Endothelial cell of hepatic sinusoid (primary cell): ENCODE measurements around the gene PTCH1.

Source experiments
- in situ Hi-C: cut with HindIII; loops from 2 replicates; pipeline ENCODE4 v1.10.0; 2017; ENCODE audit warnings: low sequenced_read_pairs

Gene PTCH1

DNA sequence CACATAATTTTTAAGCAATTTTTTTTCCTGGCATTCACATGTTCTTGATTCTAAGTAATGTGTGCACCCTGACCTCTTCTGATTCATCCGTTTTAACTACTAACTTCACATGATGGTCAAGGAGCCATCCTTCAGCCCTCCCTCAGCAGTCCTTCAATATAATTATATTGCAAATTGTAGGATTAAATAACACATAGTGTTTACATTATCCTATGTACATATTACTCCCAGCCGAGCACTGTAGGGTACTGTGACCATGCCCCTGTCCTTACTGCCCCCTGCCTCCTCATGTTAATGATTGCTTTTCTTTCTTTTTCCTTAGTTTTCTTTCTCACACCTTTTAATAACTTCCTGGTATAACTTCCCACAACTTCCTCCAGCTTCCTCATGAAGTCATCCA, 103.0 kb downstream of the PTCH1 start:
- in situ Hi-C loops: no loop called here

DNA sequence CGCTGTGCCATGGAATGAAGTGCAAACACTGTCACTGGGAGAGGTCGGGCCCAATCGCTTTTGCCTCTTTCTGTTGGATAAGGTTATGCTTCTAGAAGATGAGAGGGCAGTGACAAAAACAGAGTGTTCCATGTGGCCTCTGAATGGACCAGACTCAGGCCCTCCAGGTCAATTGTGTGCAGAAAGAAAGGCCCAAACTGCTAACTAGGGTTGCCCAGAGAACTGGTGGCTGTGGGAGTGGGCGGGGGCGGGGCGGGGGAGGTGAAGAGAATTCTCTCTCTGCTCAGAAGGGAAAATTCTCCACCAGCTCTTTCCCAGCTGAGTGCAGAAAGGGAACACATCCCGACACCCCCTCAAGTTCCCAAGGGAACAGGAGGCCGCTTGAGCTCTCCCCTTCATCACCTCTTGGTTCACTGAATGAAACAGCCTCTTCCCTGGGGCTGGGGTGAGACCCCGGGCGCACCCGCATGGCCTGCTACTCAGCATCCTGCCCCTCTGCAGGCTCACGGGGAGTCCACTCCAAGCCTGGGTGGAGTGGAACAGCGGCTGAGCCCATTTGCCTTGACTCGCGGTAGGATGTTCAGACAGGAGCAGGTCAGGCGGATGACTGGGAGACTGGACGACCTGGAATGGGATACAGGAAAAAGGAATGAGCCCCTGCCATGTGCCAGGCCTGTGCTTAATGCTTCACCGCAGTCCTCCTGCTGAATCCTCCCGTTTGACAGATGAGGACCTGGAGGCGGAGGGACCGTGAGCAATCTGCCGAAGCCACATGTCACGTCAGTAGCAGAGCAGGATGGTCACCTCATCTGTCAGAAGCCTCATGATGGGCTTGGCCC, 105.5 kb downstream of the PTCH1 start:
- in situ Hi-C loops: no loop called here

DNA sequence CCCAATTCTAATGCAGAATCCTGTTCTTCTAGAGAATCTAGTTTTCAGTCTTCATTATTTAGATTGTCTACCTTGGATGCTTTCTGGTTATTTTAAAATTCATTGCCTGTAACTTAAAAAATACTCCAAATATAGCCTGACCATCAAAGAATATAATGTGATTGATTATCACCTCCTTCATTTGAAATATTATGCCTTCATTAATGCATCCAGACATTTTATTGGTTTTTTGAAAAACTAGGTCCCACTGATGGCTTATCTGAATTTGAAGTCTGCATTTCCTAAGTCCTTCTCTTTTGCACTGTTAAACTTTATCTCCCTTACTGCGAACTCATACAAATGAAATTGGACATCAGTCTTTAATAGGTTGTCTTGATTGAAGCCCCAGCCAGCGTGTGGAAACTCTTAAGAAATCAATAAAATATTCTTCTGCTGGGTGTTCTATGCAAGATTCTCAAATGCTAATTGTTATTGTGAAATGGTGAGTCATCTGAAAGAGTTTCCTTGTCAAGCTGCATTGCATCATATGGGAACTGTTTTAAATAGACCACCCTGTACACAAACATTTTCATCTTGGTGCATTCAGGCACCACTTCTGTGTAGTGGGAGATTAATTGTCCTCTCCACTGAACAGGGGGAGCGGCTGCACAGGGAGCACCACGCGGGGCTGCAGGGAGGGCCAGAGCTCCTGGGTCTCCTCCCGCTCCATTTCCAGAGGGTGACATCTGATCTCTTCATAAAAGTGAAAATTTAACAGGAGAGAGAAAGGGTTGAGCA, 106.9 kb downstream of the PTCH1 start:
- in situ Hi-C loops: no loop called here

DNA sequence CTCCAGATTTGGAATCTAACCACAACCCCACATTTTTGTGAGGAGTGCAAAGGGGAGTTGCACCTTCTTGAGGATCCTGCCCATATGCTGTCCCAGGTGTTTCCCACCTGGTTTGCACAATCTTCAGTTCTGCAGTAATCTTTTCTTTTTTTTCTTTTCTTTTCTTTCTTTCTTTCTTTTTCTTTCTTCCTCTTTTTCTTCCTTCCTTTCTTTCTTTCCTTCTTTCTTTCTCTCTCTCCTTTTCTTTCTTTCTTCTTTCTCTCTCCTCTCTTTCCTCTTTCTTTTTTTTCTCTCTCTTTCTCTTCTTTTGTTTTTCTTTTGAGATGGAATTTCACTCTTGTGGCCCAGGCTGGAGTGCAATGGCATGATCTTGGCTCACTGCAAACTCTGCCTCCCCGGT, 109.2 kb downstream of the PTCH1 start:
- in situ Hi-C loops: no loop called here

DNA sequence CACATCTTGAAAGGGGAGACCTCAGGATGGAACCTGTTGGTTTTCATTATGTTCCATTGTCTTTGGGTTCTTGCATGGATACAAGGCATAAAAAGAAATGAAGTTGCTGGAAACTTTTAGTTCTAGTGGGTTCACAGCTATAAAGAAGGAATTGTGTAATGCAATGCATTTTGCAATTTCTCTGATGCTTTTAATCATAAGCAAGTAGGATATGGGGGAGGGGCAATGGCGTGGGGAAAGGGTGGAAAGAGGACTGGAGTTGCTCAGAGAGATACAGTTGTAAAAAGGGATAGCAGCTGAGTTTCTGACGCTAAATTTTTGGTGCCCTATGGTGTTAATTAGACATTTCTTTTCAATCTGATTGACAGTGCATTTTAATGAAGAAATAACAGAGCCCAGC, 110.7 kb downstream of the PTCH1 start:
- in situ Hi-C loops: no loop called here

DNA sequence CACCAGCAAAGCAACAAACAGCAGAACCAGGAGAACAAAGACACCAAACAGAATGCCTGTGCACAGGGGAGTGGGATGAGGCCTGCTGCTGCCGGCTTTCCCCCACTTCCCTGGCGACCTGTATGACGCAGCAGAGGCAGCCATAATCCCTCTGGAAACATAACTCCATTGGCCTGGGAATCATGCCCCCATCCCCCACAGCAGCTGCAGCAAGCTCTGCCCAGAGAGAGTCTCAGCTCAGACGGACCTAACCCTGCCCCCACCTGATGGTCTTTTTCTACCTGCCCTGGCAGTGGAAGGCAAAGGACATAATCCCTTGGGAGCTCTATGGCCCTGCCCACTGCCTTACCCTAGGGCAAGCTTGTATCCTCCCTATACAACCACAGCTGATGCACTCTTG, 117.5 kb downstream of the PTCH1 start:
- in situ Hi-C loops: no loop called here
